ENCODE data around the gene KIR2DL4. TPM values are rescaled to one million over a fixed set of nuclear protein-coding genes. Genes with fewer than 3 reads are reported as not detected.
A peak's percentile ranks its signal among the peaks of the same experiment; 100 is the strongest.
"Not testable (repeated sequence)": the region's sequence is repeated elsewhere in the genome, so short reads cannot be mapped to it uniquely, and the experiment has no call there.

KIR2DL4 gene
- total RNA-seq, 2 donors from 2014 or later, result 0.60 to 0.63 TPM

GRCh38 chr19:54816251-54816650, 12.8 kb downstream of the KIR2DL4 start, which contains the start of gene KIR3DL1:
Gene KIR3DL1 (plus strand): TSS chr19:54816468.
- not testable (repeated sequence) for H3K4me1 Mint-ChIP-seq (ENCODE audit: low read depth); H3K9me3 Mint-ChIP-seq; DNase-seq; H3K36me3 Mint-ChIP-seq (ENCODE audit: insufficient read depth in 2 of 2); H3K27me3 Mint-ChIP-seq (ENCODE audit: low read depth); H3K4me3 Mint-ChIP-seq; H3K27ac Mint-ChIP-seq; ATAC-seq (replicated peaks in 1 of 2)

- no peaks in the 10 kb centered on the region for H3K36me3 Mint-ChIP-seq (ENCODE audit: insufficient read depth in 2 of 2)
- ATAC-seq (replicated peaks in 1 of 2) (no peak), DNase-seq (no peak)
- H3K9me3 Mint-ChIP-seq, result no peaks in the 10 kb centered on the region
- no peak overlapping the region for H3K4me3 Mint-ChIP-seq
- H3K27ac Mint-ChIP-seq, result no peak overlapping the region
- H3K4me1 Mint-ChIP-seq (ENCODE audit: low read depth), result no peaks in the 10 kb centered on the region
- H3K27me3 Mint-ChIP-seq (ENCODE audit: low read depth), result peaks cover 7% of the 10 kb centered on the region
These were observed 14.5 kb downstream of the KIR2DL4 start for GRCh38 chr19:54817670-54818536.

GRCh38 chr19:54824416-54824815, 21.0 kb downstream of the KIR2DL4 start:
- ATAC-seq (replicated peaks in 1 of 2); DNase-seq; H3K27me3 Mint-ChIP-seq (ENCODE audit: low read depth); H3K4me3 Mint-ChIP-seq; H3K9me3 Mint-ChIP-seq; H3K27ac Mint-ChIP-seq; H3K4me1 Mint-ChIP-seq (ENCODE audit: low read depth); H3K36me3 Mint-ChIP-seq (ENCODE audit: insufficient read depth in 2 of 2): not testable (repeated sequence)

DNA sequence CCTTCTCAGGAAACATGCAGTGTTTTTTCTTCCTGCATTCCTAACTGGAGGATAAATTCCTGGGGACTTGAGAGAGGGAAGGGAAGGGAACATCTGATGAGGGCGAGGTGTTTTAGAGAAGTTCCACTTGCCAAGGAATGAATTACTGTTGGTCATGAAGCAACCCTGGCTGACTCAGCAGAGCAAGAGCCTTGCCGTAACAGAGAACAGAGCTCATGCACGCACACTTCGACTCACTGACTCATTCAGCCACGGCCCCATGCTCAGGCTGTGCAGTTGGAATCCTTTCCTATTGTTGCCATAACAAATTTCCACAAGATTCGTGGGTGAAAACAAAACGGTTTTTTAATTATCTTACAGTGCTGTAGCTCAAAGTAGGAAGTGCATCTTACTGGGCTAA, 21.9 kb downstream of the KIR2DL4 start:
- H3K27me3 Mint-ChIP-seq (ENCODE audit: low read depth); H3K4me3 Mint-ChIP-seq; ATAC-seq (replicated peaks in 1 of 2); H3K4me1 Mint-ChIP-seq (ENCODE audit: low read depth); DNase-seq; H3K36me3 Mint-ChIP-seq (ENCODE audit: insufficient read depth in 2 of 2); H3K9me3 Mint-ChIP-seq; H3K27ac Mint-ChIP-seq: not testable (repeated sequence)

DNA sequence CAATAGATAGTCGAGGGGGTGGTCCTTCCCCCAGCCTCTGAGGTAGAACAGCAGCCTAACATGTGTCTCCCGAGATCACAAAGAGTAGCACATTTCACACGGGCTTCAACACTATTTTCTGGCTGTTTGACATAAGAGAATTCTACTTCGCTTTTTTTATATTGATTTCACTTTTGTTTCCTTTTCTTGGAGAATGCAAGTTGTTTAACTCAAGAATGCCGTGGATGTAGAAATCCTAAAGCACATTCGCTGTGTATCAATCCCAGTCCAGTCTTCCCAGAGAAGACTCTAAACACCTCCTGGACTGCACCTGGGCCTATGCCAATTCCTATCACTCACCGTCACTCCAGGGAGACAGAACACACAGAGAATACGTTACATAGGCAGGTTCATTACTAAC, 24.7 kb downstream of the KIR2DL4 start:
- DNase-seq; H3K4me3 Mint-ChIP-seq; H3K27ac Mint-ChIP-seq; H3K27me3 Mint-ChIP-seq (ENCODE audit: low read depth); H3K9me3 Mint-ChIP-seq; H3K4me1 Mint-ChIP-seq (ENCODE audit: low read depth); ATAC-seq (replicated peaks in 1 of 2); H3K36me3 Mint-ChIP-seq (ENCODE audit: insufficient read depth in 2 of 2): not testable (repeated sequence)

GRCh38 chr19:54832496-54832895, 29.1 kb downstream of the KIR2DL4 start, which contains the start of gene KIR2DS4:
Gene KIR2DS4 (plus strand): TSS chr19:54832676.
- H3K4me1 Mint-ChIP-seq (ENCODE audit: low read depth); H3K36me3 Mint-ChIP-seq (ENCODE audit: insufficient read depth in 2 of 2); H3K27me3 Mint-ChIP-seq (ENCODE audit: low read depth); DNase-seq; H3K9me3 Mint-ChIP-seq; H3K4me3 Mint-ChIP-seq; H3K27ac Mint-ChIP-seq; ATAC-seq (replicated peaks in 1 of 2): not testable (repeated sequence)

DNA sequence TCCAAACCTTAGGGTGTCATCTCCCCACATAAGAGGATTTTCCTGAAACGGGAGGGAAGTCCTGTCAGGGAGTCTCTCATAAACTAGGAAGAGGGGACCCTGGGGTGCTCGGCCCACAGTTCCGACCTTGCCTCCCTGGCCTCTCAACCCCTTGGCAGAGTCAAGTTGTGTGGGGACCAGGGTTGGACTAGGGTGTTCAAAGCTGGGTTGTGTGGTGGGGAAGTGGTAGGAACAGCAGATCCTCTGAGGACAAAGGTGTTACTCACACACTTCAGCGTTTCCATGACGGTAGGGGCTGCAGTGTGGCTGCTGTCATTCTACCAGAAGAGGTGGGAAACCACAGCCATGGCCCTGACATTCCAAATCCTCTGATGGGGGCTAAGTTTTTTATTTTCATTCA, 31.7 kb downstream of the KIR2DL4 start:
- not testable (repeated sequence) for ATAC-seq (replicated peaks in 1 of 2); H3K36me3 Mint-ChIP-seq (ENCODE audit: insufficient read depth in 2 of 2); H3K27me3 Mint-ChIP-seq (ENCODE audit: low read depth); H3K9me3 Mint-ChIP-seq; H3K4me1 Mint-ChIP-seq (ENCODE audit: low read depth); H3K4me3 Mint-ChIP-seq; H3K27ac Mint-ChIP-seq
- DNase-seq, result peak in 1 of 2 donors; percentile 3

DNA sequence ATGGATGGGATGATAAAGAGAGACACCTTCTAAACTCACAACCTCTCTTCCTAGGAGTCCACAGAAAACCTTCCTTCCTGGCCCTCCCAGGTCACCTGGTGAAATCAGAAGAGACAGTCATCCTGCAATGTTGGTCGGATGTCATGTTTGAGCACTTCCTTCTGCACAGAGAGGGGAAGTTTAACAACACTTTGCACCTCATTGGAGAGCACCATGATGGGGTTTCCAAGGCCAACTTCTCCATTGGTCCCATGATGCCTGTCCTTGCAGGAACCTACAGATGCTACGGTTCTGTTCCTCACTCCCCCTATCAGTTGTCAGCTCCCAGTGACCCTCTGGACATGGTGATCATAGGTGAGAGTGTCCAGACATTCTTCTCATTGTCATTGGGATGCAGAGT, 34.1 kb downstream of the KIR2DL4 start:
- H3K4me1 Mint-ChIP-seq (ENCODE audit: low read depth); H3K36me3 Mint-ChIP-seq (ENCODE audit: insufficient read depth in 2 of 2); H3K9me3 Mint-ChIP-seq; H3K27me3 Mint-ChIP-seq (ENCODE audit: low read depth); ATAC-seq (replicated peaks in 1 of 2); H3K27ac Mint-ChIP-seq; H3K4me3 Mint-ChIP-seq; DNase-seq: not testable (repeated sequence)

DNA sequence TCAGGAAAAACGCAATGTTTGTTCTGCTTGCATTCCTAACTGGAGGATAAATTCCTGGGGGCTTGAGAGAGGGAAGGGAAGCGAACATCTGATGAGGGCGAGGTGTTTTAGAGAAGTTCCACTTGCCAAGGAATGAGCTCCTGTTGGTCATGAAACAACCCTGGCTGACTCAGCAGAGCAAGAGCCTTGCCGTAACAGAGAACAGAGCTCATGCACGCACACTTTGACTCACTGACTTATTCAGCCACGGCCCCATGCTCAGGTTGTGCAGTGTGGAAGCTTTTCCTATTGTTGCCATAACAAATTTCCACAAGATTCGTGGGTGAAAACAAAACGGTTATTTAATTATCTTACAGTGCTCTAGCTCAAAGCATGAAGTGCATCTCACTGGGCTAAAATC, 39.8 kb downstream of the KIR2DL4 start:
- not testable (repeated sequence) for H3K9me3 Mint-ChIP-seq; H3K4me3 Mint-ChIP-seq; H3K36me3 Mint-ChIP-seq (ENCODE audit: insufficient read depth in 2 of 2); DNase-seq; H3K4me1 Mint-ChIP-seq (ENCODE audit: low read depth); H3K27ac Mint-ChIP-seq; ATAC-seq (replicated peaks in 1 of 2)
- peaks cover 24% of the 10 kb centered on the region for H3K27me3 Mint-ChIP-seq (ENCODE audit: low read depth)

DNA sequence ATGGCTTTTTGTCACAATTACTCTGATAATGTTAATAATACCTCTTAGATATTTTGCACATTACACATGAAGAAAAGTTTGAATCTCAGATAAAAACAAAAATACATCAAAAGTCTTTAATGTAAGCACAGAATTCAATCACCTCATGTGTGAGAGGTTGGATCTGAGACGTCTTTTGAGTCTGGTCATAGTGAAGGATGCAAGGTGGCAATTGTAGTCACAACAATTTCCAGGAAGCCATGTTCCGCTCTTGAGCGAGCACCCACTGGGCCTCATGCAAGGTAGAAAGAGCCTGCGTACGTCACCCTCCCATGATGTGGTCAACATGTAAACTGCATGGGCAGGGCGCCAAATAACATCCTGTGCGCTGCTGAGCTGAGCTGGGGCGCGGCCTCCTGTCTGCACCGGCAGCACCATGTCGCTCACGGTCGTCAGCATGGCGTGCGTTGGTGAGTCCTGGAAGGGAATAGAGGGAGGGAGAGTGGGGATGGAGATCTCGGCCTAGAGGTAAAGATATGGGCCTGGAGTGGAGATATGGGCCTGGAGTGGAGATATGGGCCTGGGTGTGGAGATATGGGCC, 46.7 kb downstream of the KIR2DL4 start, which contains the start of gene KIR3DL2:
TSS of gene KIR3DL2 (plus strand) at position 383 of the 580 bp plus-strand sequence. CDS start at position 416, 33 bp downstream.
- H3K9me3 Mint-ChIP-seq; DNase-seq; H3K36me3 Mint-ChIP-seq (ENCODE audit: insufficient read depth in 2 of 2); H3K4me1 Mint-ChIP-seq (ENCODE audit: low read depth); ATAC-seq (replicated peaks in 1 of 2): not testable (repeated sequence)
- Mint-ChIP-seq H3K4me3 (peak within 1 kb of the TSS in 1 of 2 donors; percentile 37), H3K27me3 (ENCODE audit: low read depth) (peaks cover 21% of the 10 kb centered on the region), H3K27ac (peak within 1 kb of the TSS; percentile 14)

DNA sequence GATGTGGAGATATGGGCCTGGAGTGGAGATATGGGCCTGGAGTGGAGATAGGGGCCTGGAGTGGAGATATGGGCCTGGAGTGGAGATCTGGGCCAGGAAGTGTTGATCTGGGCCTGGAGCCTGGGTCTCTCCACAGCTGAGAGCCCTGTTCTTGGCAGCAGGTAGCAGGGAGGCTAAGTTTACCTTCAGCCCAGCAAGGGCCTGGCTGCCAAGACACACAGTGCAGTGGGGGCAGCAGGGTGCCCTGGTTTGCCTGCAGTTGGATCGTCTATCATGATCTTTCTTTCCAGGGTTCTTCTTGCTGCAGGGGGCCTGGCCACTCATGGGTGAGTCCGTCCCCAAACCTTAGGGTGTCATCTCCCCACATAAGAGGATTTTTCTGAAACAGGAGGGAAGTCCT, 47.5 kb downstream of the KIR2DL4 start:
- no peak overlapping the region for H3K4me3 Mint-ChIP-seq
- peaks cover 2 to 3% of the 10 kb centered on the region in 2 donors for H3K9me3 Mint-ChIP-seq
- no peaks in the 10 kb centered on the region for H3K36me3 Mint-ChIP-seq (ENCODE audit: insufficient read depth in 2 of 2)
- no peaks in the 10 kb centered on the region for H3K4me1 Mint-ChIP-seq (ENCODE audit: low read depth)
- peaks cover 21% of the 10 kb centered on the region for H3K27me3 Mint-ChIP-seq (ENCODE audit: low read depth)
- DNase-seq (no peak), ATAC-seq (replicated peaks in 1 of 2) (no peak)
- H3K27ac Mint-ChIP-seq, result no peak overlapping the region

DNA sequence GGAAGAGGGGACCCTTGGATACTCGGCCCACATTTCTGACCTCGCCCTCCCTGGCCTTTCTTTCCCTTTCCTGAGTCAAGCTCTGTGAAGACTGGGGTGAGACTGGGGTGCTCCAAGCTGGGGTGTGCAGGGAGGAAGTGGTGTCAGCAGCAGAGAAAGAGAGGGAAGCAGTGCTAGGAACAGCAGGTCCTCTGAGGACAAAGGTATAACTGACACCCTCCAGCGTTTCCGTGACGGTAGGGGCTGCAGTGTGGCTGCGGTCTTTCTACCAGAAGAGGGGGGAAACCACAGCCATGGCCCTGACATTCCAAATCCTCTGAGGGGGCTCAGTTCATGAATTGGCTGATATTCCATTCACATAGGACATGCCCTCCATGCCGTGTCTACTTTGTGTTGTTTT, 47.9 kb downstream of the KIR2DL4 start:
- Mint-ChIP-seq H3K4me1 (ENCODE audit: low read depth) (no peaks in the 10 kb centered on the region), H3K4me3 (no peak overlapping the region), H3K36me3 (ENCODE audit: insufficient read depth in 2 of 2) (no peaks in the 10 kb centered on the region), H3K9me3 (peaks cover 2% of the 10 kb centered on the region in 2 donors), H3K27ac (no peak overlapping the region), H3K27me3 (ENCODE audit: low read depth) (peaks cover 21% of the 10 kb centered on the region)
- DNase-seq (no peak), ATAC-seq (replicated peaks in 1 of 2) (no peak)

DNA sequence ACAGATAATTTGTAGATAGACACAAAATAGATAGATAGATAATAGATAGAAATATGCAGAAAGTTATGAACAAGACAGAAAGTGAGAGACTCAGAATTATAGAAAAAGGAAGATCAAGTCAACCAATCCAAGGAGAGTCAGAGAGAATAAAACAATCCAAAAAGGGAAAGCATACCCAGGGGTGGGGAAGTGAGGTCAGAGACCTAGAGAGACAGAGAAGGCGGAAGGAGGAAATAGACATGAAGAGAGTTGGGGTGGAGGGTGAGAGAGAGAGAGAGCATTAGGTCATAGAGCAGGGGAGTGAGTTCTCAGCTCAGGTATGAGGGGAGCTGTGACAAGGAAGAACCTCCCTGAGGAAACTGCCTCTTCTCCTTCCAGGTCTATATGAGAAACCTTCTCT, 51.8 kb downstream of the KIR2DL4 start:
- not testable (repeated sequence) for H3K4me1 Mint-ChIP-seq (ENCODE audit: low read depth); H3K27me3 Mint-ChIP-seq (ENCODE audit: low read depth); H3K9me3 Mint-ChIP-seq; H3K27ac Mint-ChIP-seq; DNase-seq; ATAC-seq (replicated peaks in 1 of 2); H3K36me3 Mint-ChIP-seq (ENCODE audit: insufficient read depth in 2 of 2); H3K4me3 Mint-ChIP-seq
